SK-N-SH treated with all-trans-retinoic acid at 6 μM for 48 hours (cell line): ENCODE results near the gene PRAF2.

Experiments
- ESRRG ChIP-seq: fragments of 250-450 bp; sonication (Bioruptor Pico); IDR thresholded peaks from 2 replicates; pipeline ENCODE4 v1.6.1; 2021; ENCODE audit warnings: mild to moderate bottlenecking
- GLIS3 ChIP-seq: fragments of 250-450 bp; sonication (Bioruptor Pico); IDR thresholded peaks from 2 replicates; pipeline ENCODE4 v1.5.0; 2020; ENCODE audit warnings: mild to moderate bottlenecking, moderate library complexity
- ISL1 ChIP-seq: fragments of 250-450 bp; sonication (Bioruptor Pico); IDR thresholded peaks from 2 replicates; pipeline ENCODE4 v2.1.2; 2022; ENCODE audit warnings: mild to moderate bottlenecking, moderate library complexity
- PPARA ChIP-seq: fragments of 250-450 bp; sonication (Bioruptor Pico); IDR thresholded peaks from 2 replicates; pipeline ENCODE4 v1.5.0; 2020; ENCODE audit warnings: mild to moderate bottlenecking, borderline replicate concordance
- RARB ChIP-seq: fragments of 250-450 bp; sonication (Bioruptor Pico); IDR thresholded peaks from 2 replicates; pipeline ENCODE4 v1.8.0; 2021; ENCODE audit warnings: mild to moderate bottlenecking, moderate library complexity
- TOX ChIP-seq: fragments of 250-450 bp; sonication (Bioruptor Pico); IDR thresholded peaks from 2 replicates; pipeline ENCODE4 v1.8.0; 2021; ENCODE audit warnings: mild to moderate bottlenecking, moderate library complexity, borderline replicate concordance
- ZFP3 ChIP-seq: fragments of 250-450 bp; sonication (Bioruptor Pico); IDR thresholded peaks from 2 replicates; pipeline ENCODE4 v1.5.0; 2020; ENCODE audit warnings: mild to moderate bottlenecking, moderate library complexity
- ZNF70 ChIP-seq: fragments of 450-650 bp; formaldehyde crosslinking; IDR thresholded peaks from 2 replicates; pipeline ENCODE4 v1.5.0; 2020; ENCODE audit warnings: mild to moderate bottlenecking, moderate library complexity
- ZNF8 ChIP-seq: fragments of 450-650 bp; formaldehyde crosslinking; IDR thresholded peaks from 2 replicates; pipeline ENCODE4 v1.5.0; 2020; ENCODE audit warnings: mild to moderate bottlenecking, moderate library complexity
- TF ChIP-seq, protein P1 (sequence below): fragments of 250-450 bp; sonication (Bioruptor Pico); IDR thresholded peaks from 2 replicates; pipeline ENCODE4 v1.8.0; 2020; ENCODE audit warnings: mild to moderate bottlenecking, moderate library complexity, borderline replicate concordance
- TF ChIP-seq, protein P2 (sequence below): fragments of 250-450 bp; sonication (Bioruptor Pico); IDR thresholded peaks from 2 replicates; pipeline ENCODE4 v1.5.1; 2020; ENCODE audit warnings: low read depth, mild to moderate bottlenecking, moderate library complexity

DNA sequence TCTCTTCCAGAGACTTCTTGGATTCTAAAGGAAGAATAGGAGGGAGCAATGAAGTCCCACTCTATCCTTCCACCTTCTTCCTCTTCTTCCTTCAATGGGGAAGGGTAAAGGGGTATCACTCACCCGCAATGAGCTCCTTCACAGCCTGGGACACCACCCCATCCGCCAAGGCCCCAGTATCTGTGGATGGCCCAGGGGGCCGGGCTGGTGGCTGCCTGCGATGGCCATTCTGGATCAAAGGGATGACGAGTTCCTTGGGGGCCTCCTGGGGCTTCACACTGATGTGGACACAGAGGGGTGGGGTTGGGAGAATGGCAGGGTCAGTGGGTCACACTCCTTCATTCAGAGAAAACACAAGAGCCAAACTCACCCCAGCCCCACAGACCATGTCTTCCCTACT lies 48.7 kb upstream of the PRAF2 start:
- TF ChIP-seq TOX (CRISPR knock-in tag) (no peak), ZFP3 (CRISPR knock-in tag) (no peak), GLIS3 (CRISPR knock-in tag) (no peak), RARB (CRISPR knock-in tag) (no peak), ESRRG (CRISPR knock-in tag) (no peak), ISL1 (no peak), PPARA (no peak), ZNF8 (CRISPR knock-in tag) (no peak), ZNF70 (CRISPR knock-in tag) (no peak)
- TF ChIP-seq, protein P1, sequence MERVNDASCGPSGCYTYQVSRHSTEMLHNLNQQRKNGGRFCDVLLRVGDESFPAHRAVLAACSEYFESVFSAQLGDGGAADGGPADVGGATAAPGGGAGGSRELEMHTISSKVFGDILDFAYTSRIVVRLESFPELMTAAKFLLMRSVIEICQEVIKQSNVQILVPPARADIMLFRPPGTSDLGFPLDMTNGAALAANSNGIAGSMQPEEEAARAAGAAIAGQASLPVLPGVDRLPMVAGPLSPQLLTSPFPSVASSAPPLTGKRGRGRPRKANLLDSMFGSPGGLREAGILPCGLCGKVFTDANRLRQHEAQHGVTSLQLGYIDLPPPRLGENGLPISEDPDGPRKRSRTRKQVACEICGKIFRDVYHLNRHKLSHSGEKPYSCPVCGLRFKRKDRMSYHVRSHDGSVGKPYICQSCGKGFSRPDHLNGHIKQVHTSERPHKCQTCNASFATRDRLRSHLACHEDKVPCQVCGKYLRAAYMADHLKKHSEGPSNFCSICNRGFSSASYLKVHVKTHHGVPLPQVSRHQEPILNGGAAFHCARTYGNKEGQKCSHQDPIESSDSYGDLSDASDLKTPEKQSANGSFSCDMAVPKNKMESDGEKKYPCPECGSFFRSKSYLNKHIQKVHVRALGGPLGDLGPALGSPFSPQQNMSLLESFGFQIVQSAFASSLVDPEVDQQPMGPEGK (CRISPR knock-in tag), result no peak
- TF ChIP-seq, protein P2, sequence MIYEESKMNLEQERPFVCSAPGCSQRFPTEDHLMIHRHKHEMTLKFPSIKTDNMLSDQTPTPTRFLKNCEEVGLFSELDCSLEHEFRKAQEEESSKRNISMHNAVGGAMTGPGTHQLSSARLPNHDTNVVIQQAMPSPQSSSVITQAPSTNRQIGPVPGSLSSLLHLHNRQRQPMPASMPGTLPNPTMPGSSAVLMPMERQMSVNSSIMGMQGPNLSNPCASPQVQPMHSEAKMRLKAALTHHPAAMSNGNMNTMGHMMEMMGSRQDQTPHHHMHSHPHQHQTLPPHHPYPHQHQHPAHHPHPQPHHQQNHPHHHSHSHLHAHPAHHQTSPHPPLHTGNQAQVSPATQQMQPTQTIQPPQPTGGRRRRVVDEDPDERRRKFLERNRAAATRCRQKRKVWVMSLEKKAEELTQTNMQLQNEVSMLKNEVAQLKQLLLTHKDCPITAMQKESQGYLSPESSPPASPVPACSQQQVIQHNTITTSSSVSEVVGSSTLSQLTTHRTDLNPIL (CRISPR knock-in tag), result no peak
